ENCODE results near the gene HES4.

The HES4 gene, protein sequence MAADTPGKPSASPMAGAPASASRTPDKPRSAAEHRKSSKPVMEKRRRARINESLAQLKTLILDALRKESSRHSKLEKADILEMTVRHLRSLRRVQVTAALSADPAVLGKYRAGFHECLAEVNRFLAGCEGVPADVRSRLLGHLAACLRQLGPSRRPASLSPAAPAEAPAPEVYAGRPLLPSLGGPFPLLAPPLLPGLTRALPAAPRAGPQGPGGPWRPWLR

DNA sequence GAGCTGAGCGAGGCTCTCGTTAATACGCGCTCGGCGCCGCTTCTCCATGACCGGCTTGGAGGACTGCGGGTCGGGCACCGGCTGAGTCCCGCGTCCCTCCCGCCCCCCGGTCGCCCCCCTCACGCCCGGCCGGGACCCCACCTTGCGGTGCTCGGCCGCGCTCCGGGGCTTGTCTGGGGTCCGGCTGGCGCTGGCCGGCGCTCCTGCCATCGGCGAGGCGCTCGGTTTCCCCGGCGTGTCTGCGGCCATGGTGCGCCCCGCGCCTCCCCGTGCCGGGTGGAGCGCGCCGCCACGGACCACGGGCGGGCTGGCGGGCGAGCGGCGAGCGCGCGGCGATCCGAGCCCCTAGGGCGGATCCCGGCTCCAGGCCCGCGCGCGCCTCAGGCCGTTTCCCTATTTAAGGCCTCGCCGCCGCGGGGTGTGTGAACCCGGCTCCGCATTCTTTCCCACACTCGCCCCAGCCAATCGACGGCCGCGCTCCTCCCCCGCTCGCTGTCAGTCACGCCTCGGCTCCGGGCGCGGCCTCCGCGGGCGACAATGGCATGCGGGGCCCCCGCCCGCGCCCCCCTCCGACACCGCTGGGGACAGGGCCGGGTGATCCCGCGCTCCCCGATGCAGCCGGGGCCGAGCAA is at the start of gene HES4:
HES4 (minus strand) TSS at position 373 of the 632 bp plus-strand sequence; CDS start at position 249, 124 bp downstream.
- peak; percentile 94 for DNase-seq

DNA sequence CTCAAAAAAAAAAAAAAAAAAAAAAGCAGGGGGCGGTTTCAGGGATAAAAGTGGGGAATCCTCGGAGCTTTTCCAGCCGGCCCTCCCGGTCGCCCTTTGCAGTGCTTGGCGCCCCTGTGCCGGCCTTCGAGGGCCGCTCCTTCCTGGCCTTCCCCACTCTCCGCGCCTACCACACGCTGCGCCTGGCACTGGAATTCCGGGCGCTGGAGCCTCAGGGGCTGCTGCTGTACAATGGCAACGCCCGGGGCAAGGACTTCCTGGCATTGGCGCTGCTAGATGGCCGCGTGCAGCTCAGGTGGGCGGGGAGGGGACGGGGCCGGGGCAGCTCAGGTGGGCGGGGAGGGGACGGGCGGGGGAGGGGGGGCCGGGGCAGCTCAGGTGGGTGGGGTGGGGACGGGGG is 48.9 kb upstream of the HES4 start:
- no peak for DNase-seq

DNA sequence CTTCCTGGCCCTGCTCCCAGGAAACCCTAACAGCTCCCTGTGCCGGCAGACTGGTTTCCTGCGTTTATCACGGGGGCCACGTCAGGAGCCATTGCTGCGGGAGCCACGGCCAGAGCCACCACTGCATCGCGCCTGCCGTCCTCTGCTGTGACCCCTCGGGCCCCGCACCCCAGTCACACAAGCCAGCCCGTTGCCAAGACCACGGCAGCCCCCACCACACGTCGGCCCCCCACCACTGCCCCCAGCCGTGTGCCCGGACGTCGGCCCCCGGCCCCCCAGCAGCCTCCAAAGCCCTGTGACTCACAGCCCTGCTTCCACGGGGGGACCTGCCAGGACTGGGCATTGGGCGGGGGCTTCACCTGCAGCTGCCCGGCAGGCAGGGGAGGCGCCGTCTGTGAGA is 48.1 kb upstream of the HES4 start:
- no peak for DNase-seq

DNA sequence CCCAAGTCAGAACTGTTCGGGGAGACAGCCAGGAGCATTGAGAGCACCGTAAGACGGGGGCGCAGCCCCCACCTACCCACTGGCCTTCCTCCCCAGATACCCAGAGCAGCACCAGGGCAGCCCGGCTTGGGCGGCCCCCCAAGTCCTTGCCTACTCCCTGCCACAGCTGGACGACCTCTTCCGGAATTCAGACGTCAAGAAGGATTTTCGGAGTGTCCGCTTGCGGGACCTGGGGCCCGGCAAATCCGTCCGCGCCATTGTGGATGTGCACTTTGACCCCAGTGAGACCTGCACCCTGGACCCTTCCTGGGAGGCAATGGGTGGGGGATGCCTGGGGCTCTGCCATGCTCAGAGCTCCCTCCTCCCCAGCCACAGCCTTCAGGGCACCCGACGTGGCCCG is 47.5 kb upstream of the HES4 start:
- no peak for DNase-seq

DNA sequence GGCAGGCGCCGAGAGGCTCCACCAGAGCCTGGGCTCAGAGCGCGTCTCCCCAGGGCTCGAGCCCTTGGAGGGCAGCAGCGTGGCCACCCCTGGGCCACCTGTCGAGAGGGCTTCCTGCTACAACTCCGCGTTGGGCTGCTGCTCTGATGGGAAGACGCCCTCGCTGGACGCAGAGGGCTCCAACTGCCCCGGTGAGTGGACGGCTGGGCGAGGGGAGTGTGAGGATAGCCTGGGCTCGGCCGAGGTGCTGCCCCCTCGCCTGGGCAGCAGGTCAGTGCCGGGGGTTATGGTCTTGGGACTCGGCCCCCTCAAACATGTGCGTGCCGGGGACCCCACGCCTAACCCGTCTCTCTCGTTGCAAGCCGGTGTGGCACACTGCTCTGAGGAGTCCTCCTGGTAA is 46.9 kb upstream of the HES4 start:
- no peak for DNase-seq

DNA sequence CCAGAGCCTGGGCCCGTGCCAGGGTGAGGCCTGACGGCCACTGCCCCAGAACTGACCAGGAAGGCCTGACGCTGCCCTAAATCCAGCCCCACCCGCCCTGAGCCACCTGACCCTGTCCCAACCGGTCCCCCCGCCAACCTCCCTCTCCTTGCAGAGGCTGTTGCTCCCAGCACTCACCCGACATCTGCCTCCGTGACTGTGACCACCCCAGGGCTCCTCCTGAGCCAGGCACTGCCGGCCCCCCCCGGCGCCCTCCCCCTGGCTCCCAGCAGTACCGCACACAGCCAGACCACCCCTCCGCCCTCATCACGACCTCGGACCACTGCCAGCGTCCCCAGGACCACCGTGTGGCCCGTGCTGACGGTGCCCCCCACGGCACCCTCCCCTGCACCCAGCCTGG is 46.3 kb upstream of the HES4 start:
- DNase-seq, result no peak

DNA sequence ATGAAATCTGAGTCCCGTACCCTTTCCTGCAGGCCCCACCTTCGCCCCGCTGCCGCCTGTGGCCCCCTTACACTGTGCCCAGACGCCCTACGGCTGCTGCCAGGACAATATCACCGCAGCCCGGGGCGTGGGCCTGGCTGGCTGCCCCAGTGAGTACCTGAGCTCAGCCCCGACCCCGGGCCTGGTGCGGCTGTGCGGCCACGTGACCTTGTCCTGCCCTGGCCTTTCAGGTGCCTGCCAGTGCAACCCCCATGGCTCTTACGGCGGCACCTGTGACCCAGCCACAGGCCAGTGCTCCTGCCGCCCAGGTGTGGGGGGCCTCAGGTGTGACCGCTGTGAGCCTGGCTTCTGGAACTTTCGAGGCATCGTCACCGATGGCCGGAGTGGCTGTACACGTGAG is 45.2 kb upstream of the HES4 start:
- no peak for DNase-seq

DNA sequence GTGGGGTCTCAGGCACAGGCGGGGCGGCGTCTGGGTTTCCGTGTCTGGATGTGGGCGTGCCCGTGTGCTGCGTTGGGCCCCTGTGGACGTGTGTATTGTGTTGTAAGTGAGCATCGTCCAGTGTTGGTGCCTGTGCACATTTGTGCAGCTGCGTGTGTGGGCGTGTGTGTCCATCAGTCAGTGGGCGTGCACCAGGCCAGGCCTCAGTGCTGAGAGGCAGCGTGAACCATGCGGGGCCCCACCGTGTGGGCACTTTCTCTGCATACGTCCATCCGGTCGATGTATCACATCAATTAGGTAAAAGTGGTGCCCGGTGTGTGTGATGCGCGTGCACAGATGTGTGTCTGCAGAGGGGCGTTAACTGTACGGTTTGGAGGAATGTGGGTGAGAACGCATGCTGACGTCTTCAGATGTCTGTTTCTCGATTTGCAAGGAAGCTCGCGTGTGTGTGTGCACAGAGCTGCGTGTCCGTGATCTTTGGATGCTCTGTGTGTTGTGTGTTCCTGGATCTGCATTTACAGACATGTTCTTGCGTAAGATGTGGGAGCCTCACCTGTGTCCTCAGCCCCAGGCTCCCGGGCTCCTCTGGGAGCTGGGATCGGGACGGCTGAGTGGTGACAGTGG is 44.7 kb upstream of the HES4 start:
- no peak for DNase-seq

DNA sequence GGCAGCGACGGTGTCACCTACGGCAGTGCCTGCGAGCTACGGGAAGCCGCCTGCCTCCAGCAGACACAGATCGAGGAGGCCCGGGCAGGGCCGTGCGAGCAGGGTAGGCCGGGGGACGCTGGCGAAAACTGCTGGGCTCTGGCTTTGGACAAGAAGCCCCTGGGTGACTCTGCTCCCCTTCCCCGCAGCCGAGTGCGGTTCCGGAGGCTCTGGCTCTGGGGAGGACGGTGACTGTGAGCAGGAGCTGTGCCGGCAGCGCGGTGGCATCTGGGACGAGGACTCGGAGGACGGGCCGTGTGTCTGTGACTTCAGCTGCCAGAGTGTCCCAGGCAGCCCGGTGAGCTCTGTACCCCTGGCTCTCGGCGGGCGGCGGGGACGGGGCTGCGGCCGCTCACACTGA is 44.0 kb upstream of the HES4 start:
- no peak for DNase-seq

DNA sequence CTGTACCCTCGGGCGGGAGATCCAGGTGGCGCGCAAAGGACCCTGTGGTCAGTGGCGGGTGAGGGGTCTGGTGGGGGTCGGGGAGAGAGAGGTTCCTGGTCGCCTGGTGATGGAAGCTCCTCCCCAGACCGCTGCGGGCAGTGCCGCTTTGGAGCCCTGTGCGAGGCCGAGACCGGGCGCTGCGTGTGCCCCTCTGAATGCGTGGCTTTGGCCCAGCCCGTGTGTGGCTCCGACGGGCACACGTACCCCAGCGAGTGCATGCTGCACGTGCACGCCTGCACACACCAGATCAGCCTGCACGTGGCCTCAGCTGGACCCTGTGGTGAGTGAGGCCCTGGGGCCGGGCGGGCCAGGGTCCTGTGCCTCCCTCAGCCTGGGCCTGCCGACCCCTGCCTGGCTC is 43.5 kb upstream of the HES4 start:
- DNase-seq, result no peak

DNA sequence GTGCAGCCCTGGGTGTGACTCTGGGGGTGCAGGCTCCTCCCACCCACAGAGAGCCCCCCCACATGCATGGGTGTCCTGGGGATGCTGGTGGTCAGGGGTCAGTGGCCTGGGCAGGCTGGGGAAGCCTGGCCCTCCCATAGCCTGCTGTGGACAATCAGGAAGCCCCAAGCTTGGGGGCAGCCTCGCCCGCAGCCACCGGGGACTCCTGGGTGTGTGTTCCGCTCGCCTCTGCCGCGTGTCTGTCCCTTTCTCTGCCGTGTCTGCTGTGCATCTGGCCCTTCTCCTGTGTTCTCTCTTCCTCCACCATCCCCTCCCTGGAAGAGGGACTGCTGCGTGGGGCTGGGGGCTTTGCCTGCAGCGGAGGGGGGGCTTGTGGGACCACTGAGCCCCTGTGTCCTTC is 42.9 kb upstream of the HES4 start:
- DNase-seq, result no peak

DNA sequence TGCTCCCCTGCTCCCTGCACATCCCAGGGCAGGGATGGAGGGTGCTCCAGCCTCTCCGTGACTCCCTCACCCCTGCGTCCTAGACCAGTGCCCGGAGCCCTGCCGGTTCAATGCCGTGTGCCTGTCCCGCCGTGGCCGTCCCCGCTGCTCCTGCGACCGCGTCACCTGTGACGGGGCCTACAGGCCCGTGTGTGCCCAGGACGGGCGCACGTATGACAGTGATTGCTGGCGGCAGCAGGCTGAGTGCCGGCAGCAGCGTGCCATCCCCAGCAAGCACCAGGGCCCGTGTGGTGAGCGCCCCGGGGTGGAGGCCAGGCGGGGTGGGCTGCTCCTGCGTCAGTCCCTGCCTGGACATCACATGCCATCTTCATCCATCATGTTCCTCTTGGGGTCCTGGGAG is 42.0 kb upstream of the HES4 start:
- no peak for DNase-seq

DNA sequence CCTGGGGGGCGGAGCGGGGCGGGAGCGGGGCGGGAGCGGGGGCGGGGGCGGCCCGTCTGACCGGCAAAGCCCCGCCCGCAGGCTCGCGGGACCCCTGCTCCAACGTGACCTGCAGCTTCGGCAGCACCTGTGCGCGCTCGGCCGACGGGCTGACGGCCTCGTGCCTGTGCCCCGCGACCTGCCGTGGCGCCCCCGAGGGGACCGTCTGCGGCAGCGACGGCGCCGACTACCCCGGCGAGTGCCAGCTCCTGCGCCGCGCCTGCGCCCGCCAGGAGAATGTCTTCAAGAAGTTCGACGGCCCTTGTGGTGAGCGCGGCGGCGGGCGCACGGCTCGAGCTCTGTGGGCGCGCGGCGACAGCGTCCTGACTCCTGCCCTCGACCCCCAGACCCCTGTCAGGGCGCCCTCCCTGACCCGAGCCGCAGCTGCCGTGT is 41.2 kb upstream of the HES4 start:
- no peak for DNase-seq

DNA sequence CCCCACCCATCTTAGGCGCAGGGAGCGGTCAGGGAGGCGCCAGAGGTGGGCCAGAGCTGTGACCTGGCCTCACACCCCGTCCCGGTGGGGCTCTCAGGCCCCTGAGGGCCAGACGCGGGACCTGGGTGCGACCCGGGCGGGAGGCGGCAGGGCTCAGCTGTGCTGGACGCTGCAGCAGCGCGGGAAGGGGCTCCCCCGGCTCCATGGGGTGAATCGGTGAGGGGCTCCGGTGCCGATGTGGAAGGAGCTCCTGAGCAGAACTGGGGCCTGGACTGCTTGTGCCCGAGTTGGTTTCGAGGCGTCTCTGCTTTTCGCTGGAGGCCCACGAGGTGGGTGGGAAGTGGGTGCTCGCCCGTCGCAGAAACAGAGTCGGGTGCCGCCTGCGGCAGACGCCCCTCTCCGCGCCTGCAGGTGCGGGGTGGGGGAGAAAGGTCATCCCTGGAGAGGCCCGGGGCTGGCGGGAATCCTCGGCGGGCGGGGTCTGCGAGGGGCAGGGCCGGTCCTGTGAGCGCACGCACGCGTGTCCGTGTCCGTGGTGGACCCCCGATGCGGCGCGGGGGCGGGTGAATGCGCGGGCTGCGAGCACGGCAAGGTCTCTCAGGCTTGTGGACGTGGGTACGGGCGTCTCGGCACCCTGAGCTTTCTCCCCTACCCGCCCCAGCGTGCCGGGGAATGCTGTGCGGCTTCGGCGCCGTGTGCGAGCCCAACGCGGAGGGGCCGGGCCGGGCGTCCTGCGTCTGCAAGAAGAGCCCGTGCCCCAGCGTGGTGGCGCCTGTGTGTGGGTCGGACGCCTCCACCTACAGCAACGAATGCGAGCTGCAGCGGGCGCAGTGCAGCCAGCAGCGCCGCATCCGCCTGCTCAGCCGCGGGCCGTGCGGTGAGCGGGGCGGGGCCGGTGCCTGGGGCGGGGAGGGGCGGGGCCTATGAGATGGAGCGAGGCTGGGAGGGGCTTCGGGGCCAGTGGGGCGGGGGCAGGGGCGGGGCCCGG is 40.4 kb upstream of the HES4 start:
- DNase-seq, result peak; percentile 90

DNA sequence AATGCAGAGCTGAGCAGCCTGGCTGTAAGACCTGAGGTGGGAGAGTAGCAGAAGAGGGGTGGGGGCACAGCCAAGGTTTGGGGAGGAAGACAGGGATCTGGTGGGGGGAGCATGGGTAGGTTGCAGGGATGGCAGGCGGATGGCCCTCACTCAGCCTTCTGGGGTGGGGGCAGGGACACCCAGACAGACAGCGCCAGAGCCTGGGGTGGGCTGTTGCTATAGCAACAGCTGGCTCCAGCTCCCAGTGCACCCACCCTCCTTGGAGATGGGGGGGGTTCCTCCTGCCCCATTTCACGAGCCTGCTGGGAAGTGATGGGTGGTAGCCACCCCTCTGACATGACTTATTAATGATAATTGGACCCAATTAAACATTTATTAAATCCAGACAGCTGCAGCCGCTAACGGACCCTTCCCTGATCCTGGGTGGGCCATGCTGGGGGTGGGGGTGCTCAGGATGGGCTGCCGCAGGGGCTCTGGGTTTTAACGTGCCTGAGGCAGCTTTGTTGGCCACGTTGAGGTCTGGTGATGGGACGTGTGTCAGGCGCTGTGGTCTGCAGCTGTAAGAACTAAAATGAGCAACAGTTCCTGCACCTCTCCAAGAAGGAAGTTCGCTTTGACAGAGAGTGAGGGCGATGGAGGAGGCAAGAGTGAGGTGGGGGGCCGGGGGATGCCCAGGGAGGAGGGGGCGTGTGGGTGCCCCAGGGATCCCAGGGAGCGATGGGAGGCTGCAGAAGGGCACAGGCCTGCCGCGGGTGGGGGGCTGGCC is 39.4 kb upstream of the HES4 start:
- DNase-seq, result no peak

DNA sequence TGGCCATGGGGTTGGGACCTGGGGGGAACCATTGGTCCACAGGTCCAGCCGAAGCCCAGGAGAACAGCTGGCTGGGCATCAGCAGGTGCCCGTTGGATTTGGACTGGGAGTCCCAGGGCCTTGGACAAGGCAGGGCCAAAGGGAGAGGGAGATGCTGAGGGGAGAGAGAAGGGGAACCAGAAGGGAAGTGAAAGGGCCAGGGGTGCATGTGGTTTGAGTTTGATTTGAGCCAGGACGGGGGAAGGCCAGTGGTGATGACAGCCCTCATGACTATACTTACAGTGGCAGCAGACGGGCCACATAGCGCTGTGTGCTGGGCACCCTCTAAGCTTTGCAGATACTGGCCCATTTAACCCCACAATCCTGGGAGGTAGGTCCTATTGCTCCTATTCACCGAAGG is 38.8 kb upstream of the HES4 start:
- DNase-seq, result no peak

DNA sequence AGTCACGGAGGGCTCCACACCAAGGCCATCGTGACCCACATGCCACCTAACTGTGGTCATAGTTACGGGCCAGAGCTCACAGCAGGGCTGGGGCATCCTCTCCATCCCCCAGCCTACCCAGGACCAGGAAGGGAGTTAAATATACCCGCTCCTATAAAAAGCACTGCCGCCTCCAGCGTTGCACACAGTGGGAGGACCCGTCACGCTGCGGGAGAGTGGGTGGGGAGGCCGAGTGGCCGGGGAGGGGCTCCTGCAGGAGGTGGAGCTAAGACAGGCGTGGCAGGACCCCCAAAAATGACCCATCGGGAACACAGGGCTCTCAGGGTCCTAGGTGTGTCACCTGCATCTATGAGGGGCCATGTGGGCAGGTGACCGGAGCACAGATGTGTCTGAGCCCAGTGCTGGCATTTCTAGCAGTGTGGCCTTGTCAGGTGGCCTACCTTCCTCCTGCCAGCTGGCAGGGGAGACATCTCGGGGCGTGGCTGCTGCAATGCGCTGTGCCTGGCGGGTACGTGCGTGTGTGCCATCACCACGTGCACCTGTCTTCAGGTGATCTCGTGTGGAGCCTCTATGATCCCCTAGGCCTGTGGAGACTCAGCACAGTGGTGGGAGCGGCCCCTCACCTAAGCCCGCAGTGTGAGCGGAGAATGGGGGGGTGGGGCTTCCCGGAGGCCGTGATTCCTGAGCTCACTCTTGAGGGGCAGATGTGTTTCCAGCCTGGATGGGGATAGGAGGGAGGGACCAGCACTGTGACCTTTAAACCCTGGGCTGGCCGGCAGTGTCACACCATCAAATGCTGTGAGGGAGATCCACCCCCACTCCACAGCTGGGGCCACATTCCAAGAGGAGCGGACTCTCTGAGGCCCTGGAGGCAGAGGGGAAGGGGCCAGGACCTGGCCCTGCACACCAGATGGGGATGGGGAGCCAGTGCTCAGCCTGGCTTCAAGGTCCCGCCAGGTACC is 37.8 kb upstream of the HES4 start:
- DNase-seq, result no peak

DNA sequence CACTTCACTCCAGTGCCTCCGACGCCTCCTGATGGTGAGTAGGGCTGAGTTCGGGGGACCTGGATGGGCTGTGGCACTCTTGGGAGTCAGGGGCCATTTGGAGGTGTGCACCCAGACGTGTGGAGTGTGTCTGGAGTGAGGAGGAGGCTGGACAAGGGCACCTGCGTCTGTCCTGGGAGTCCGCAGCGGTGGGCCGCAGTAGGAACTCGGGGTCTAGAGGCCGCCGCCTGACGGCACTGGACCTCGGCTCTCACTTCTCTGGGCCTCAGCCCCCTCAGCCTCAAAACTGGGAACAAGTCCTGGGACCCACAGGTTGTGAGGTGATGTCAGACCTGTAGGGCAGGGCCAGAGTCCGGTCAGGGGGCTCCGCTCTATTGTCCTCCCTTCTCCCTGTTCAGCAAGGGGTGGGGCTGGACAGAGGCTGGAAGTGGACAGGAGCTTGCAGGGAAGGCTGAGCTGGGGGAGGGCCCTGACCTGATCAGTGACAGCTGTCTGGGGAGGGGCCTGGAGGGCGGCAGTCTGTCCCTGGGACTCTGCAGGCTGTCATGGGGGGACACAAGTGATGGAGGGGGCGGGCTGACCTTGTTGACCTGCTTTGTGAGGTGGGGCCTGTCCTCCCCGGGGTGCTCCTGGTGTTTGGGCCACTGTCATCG is 35.5 kb upstream of the HES4 start:
- DNase-seq, result no peak

DNA sequence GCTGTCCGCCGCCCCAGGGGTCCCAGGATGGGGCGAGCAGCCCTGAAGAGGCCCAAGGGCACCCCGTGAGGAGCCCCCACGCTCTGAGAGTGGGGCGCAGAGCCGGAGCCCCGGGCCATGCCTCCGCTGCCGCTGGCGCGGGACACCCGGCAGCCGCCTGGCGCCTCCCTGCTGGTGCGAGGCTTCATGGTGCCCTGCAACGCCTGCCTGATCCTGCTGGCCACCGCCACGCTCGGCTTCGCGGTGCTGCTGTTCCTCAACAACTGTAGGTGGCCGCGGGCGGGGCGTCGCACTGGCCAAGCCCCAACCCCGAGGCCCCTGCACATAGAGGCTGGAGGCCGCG is 34.5 kb upstream of the HES4 start:
- no peak for DNase-seq

DNA sequence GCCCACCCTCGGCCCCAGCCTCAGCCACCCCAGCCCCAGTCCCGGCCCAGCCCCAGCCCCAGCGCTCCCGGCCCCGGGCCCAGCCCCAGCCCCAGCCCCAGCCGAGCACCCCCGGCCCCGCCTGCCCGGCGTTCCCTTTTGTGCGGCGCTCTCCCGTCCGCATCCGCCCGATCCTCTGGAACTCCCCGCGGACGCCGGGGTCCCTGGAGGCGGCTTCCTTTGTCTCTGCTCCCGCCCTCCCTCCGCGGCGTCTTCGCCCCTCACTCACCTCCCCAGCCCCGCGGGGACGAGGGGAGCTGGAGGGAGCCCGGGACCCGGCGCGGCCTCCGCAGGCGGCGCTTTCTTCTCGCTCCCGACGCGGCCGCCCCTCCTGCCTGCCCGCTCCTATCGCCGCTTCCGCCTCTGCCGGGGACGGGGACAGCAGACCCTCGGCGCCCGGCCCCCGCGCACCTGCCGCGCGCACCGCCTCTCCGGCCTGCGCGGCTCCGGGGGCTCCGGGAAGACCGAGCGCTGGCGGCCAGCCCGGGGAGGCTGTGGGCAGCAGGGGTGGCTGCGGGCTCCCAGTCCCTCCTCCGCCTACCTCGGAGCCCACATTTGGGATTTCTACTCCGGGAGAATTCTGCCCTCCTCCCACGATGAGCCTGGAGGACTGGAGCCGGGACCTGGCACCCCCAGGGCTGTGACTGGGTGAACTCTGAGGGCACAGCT is 34.0 kb upstream of the HES4 start:
- DNase-seq, result no peak
